Breast epithelium (tissue), 4 donors: ENCODE results near the gene TBL1XR1. TPM values are rescaled to one million over a fixed set of nuclear protein-coding genes. Genes with fewer than 3 reads are reported as not detected.
"Not testable (repeated sequence)": the region's sequence is repeated elsewhere in the genome, so short reads cannot be mapped to it uniquely, and the experiment has no call there.

Source experiments
- DNase-seq, 2 donors: peaks; one replicate each; pipeline ENCODE4 v3.0.0-alpha.2; 2019; ENCODE audit warnings: low spot score in 2 of 2
- H3K27ac ChIP-seq, 2 donors: fragments of 200-600 bp; sonication (generic) in 1 of 2; one replicate each; pipeline ENCODE4 v1.5.1; 2016 to 2019; ENCODE audit warnings: mild to moderate bottlenecking in 1 of 2
- H3K27me3 ChIP-seq, 2 donors: fragments of 200-600 bp; sonication (generic) in 1 of 2; one replicate each; pipeline versions ENCODE4 v1.5.1 to v1.6.0; 2017 to 2019; ENCODE audit warnings: control low read depth in 1 of 2, mild to moderate bottlenecking in 1 of 2
- H3K36me3 ChIP-seq: fragments of 200-600 bp; one replicate; pipeline ENCODE4 v1.5.1; 2019
- H3K4me1 ChIP-seq, 2 donors: fragments of 200-600 bp; sonication (generic); one replicate each; pipeline ENCODE4 v1.5.1; 2016 to 2019; ENCODE audit warnings: control low read depth in 1 of 2
- H3K4me3 ChIP-seq, 3 donors: fragments of 200-600 bp; sonication (generic); 1 replicate in 2 of 3; 2 replicates in 1 of 3; pipeline ENCODE4 v1.5.1; 2016 to 2019; ENCODE audit warnings: mild to moderate bottlenecking in 3 of 3, moderate library complexity in 2 of 3
- H3K9me3 ChIP-seq, 2 donors: fragments of 200-600 bp; sonication (generic) in 1 of 2; one replicate each; pipeline ENCODE4 v1.5.1; 2016 to 2019; ENCODE audit warnings: control low read depth in 1 of 2
- POLR2A ChIP-seq: fragments of 450-650 bp; IDR thresholded peaks from one replicate; pipeline ENCODE4 v1.6.1; 2016; ENCODE audit warnings: antibody characterized with exemption, mild to moderate bottlenecking, moderate library complexity
- POLR2AphosphoS5 ChIP-seq, 3 donors: sonication (generic); formaldehyde crosslinking; IDR thresholded peaks; one replicate each; pipeline ENCODE4 v1.6.1; 2017; ENCODE audit warnings: antibody characterized with exemption in 3 of 3
- intact Hi-C: fragments of 100-400 bp; cut with DNase I; formaldehyde crosslinking; loops from one replicate; pipeline ENCODE4 v1.15.1; 2023; ENCODE audit warnings: low total_unique reads
- total RNA-seq, 3 donors: library from RNA; depleted of rRNA; stranded (reverse); fragments of >200 nt; gene quantifications; one replicate each; pipeline ENCODE4 v1.1.0, GENCODE V29; 2016
- TF ChIP-seq, protein P1 (sequence below), 3 donors: fragments of 450-650 bp; IDR thresholded peaks; one replicate each; pipeline ENCODE4 v1.5.1; 2016 to 2017; ENCODE audit warnings: antibody characterized with exemption in 3 of 3, mild to moderate bottlenecking in 3 of 3, moderate library complexity in 3 of 3

The TBL1XR1 gene
- total RNA-seq, 3 donors from 2014 or later, result 92.8 to 147 (median 111) TPM

DNA sequence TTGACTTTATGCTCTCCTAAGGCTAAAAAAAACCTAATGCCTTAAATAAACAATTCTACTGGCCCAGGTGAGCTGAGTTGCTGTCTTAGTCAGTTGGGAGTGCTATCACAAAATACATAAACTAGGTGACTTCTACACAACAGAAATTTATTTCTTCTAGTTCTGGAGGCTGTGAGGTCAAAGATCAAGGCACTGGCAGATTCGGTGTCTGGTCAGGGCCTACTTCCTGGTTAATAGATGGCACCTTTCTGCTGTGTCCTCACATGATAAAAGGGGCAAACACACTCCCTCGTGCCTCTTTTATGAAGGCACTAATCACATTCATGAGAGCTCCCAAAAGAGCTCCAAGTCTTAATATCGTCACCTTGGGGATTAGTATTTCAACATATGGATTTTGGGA, 11.5 kb upstream of the TBL1XR1 start:
- Histone ChIP-seq H3K27me3 (no peaks in the 10 kb centered on the region), H3K4me1 (no peaks in the 10 kb centered on the region), H3K4me3 (no peak overlapping the region), H3K36me3 (no peaks in the 10 kb centered on the region), H3K27ac (no peak overlapping the region), H3K9me3 (peaks cover 0 to 5% of the 10 kb centered on the region in 2 donors)
- TF ChIP-seq POLR2AphosphoS5 (IDR thresholded peaks at IDR 0.05) (no peak), POLR2A (no peak)
- TF ChIP-seq, protein P1, sequence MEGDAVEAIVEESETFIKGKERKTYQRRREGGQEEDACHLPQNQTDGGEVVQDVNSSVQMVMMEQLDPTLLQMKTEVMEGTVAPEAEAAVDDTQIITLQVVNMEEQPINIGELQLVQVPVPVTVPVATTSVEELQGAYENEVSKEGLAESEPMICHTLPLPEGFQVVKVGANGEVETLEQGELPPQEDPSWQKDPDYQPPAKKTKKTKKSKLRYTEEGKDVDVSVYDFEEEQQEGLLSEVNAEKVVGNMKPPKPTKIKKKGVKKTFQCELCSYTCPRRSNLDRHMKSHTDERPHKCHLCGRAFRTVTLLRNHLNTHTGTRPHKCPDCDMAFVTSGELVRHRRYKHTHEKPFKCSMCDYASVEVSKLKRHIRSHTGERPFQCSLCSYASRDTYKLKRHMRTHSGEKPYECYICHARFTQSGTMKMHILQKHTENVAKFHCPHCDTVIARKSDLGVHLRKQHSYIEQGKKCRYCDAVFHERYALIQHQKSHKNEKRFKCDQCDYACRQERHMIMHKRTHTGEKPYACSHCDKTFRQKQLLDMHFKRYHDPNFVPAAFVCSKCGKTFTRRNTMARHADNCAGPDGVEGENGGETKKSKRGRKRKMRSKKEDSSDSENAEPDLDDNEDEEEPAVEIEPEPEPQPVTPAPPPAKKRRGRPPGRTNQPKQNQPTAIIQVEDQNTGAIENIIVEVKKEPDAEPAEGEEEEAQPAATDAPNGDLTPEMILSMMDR (IDR thresholded peaks at IDR 0.05), result no peak
- DNase-seq, result no peak
- intact Hi-C loops, result no loop called here

DNA sequence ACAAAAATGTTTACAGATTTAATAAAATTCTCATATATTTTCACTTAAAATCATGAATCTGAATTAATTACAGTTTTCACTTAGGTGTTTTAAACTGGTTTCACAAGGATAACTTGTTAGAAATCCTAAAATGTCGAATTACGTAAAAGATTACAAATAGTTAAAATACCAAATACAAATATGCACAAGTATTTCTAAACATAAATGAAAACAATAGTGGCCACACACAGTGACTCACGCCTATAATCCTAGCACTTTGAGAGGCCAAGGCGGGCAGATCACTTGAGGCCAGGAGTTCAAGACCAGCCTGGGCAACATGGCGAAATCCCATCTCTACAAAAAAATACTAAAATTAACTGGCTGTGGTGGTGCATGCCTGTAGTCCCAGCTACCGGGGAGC, 10.9 kb upstream of the TBL1XR1 start:
- Histone ChIP-seq H3K4me1 (no peaks in the 10 kb centered on the region), H3K9me3 (peaks cover 0 to 8% of the 10 kb centered on the region in 2 donors), H3K4me3 (no peak overlapping the region), H3K27ac (no peak overlapping the region), H3K27me3 (no peaks in the 10 kb centered on the region), H3K36me3 (no peaks in the 10 kb centered on the region)
- intact Hi-C loops, result no loop called here
- DNase-seq, result no peak
- TF ChIP-seq, protein P1 (IDR thresholded peaks at IDR 0.05), result no peak
- TF ChIP-seq POLR2AphosphoS5 (IDR thresholded peaks at IDR 0.05) (no peak), POLR2A (no peak)

- Histone ChIP-seq H3K4me3 (no peak overlapping the region), H3K27me3 (no peaks in the 10 kb centered on the region), H3K36me3 (no peaks in the 10 kb centered on the region), H3K9me3 (peaks cover 0 to 8% of the 10 kb centered on the region in 2 donors), H3K27ac (no peak overlapping the region), H3K4me1 (no peaks in the 10 kb centered on the region)
- no peak for DNase-seq
- intact Hi-C loops, result no loop called here
- TF ChIP-seq POLR2AphosphoS5 (IDR thresholded peaks at IDR 0.05) (no peak), POLR2A (no peak)
- TF ChIP-seq, protein P1 (IDR thresholded peaks at IDR 0.05), result no peak
Observed at GRCh38 chr3:177206936-177207335, 9.7 kb upstream of the TBL1XR1 start.

DNA sequence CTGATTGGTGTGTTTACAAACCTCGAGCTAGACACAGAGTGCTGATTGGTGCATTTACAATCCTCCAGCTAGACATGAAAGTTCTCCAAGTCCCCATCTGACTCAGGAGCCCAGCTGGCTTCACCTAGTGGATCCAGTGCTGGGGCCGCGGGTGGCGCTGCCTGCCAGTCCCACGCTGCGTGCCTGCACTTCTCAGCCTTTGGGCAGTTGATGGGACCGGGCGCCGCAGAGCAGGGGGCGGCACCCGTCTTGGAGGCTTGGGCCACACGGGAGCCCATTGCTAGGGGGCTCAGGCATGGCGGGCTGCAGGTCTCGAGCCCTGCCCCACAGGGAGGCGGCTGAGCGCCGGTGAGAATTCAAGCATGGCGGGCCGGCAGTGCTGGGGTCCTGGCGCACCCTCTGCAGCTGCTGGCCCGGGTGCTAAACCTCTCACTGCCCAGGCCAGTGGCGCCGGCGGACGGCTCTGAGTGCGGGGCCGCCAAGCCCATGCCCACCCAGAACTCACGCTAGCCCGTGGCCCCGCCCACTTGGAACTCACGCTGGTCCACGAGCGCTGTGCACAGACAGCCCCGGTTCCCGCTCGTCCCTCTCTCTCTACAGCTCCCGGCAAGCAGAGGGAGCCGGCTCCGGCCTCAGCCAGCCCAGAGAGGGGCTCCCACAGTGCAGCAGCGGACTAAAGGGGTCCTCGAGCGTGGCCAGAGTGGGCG, 6.6 kb upstream of the TBL1XR1 start:
- H3K9me3 ChIP-seq, result peaks cover 0 to 8% of the 10 kb centered on the region in 2 donors
- H3K4me3 ChIP-seq, result no peak overlapping the region
- intact Hi-C loops, result no loop called here
- H3K27ac ChIP-seq, result no peak overlapping the region
- no peak for DNase-seq
- H3K4me1 ChIP-seq, result no peaks in the 10 kb centered on the region
- H3K27me3 ChIP-seq, result no peaks in the 10 kb centered on the region
- TF ChIP-seq POLR2A, result no peak
- no peaks in the 10 kb centered on the region for H3K36me3 ChIP-seq

DNA sequence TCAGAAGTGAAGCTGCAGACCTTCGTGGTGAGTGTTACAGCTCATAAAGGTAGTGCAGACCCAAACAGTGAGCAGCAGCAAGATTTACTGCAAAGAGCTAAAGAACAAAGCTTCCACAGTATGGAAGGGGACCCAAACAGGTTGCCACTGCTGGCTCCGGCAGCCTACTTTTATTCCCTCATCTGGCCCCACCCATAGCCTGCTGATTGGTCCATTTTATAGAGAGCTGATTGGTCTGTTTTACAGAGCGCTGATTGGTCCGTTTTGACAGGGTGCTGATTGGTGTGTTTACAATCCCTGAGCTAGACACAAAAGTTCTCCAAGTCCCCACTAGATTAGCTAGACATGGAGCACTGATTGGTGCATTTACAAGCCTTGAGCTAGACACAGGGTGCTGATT, 5.7 kb upstream of the TBL1XR1 start:
- H3K27me3 ChIP-seq, intact Hi-C loops, H3K4me3 ChIP-seq, H3K27ac ChIP-seq, H3K9me3 ChIP-seq, H3K36me3 ChIP-seq, DNase-seq, H3K4me1 ChIP-seq: not testable (repeated sequence)

- Histone ChIP-seq H3K27me3 (no peaks in the 10 kb centered on the region), H3K27ac (no peak overlapping the region), H3K4me1 (no peaks in the 10 kb centered on the region), H3K4me3 (no peak overlapping the region), H3K9me3 (peaks cover 0 to 8% of the 10 kb centered on the region in 2 donors), H3K36me3 (no peaks in the 10 kb centered on the region)
- peak in 1 of 3 donors; percentile 63 for TF ChIP-seq POLR2AphosphoS5 (IDR thresholded peaks at IDR 0.05)
- TF ChIP-seq, protein P1 (IDR thresholded peaks at IDR 0.05), result no peak
- intact Hi-C loops, result no loop called here
- DNase-seq, result peak in 1 of 2 donors; percentile 32
Observed at GRCh38 chr3:177201700-177202397, 4.6 kb upstream of the TBL1XR1 start.
